Activated T-cell treated with anti-CD3 and anti-CD28 coated beads, Interleukin-2, amount 50 U/mL, for 72 hours (primary cell): ENCODE data around the gene STEAP2. TPM values are rescaled to one million over a fixed set of nuclear protein-coding genes. Genes with fewer than 3 reads are reported as not detected.

ENCODE experiments used
- ATAC-seq, 2 donors: fragments of 150-1000 bp; cut with Tn5 transposase; replicated peaks in 1 of 2; 2 replicates each; pipeline ENCODE4 v1.10.0; 2021; ENCODE audit warnings: moderate library complexity in 2 of 2, mild to moderate bottlenecking in 1 of 2
- DNase-seq, 2 donors: peaks; one replicate each; pipeline ENCODE4 v3.0.0; 2021 to 2022; ENCODE audit warnings: mixed read lengths in 1 of 2
- H3K27ac Mint-ChIP-seq: one replicate; pipeline ENCODE4 v1.8.0; 2022; ENCODE audit warnings: mild to moderate bottlenecking, moderate library complexity, mixed read lengths
- H3K27me3 Mint-ChIP-seq: one replicate; pipeline ENCODE4 v1.8.0; 2022; ENCODE audit warnings: low read depth, mixed read lengths
- H3K36me3 Mint-ChIP-seq, 2 donors: one replicate each; pipeline ENCODE4 v1.8.0; 2022; ENCODE audit warnings: mixed read lengths in 2 of 2, mild to moderate bottlenecking in 1 of 2; ENCODE audit not compliant: insufficient read depth in 2 of 2
- H3K4me1 Mint-ChIP-seq: one replicate; pipeline ENCODE4 v1.8.0; 2022; ENCODE audit warnings: low read depth, mixed read lengths
- H3K4me3 Mint-ChIP-seq, 2 donors: one replicate each; pipeline ENCODE4 v1.8.0; 2022; ENCODE audit warnings: mild to moderate bottlenecking in 2 of 2, mixed read lengths in 2 of 2, moderate library complexity in 2 of 2
- H3K9me3 Mint-ChIP-seq, 2 donors: one replicate each; pipeline ENCODE4 v1.8.0; 2022; ENCODE audit warnings: mixed read lengths in 2 of 2
- total RNA-seq, 2 donors: library from RNA; stranded (reverse); gene quantifications; one replicate each; pipeline ENCODE4 v1.2.3, GENCODE V29; 2022

Gene STEAP2
- total RNA-seq, 2 donors from 2014 or later: not detected

- no peaks in the 10 kb centered on the region for H3K9me3 Mint-ChIP-seq
- no peaks in the 10 kb centered on the region for H3K36me3 Mint-ChIP-seq
- no peak overlapping the region for H3K4me3 Mint-ChIP-seq
- no peak overlapping the region for H3K27ac Mint-ChIP-seq
- no peaks in the 10 kb centered on the region for H3K4me1 Mint-ChIP-seq
- DNase-seq (no peak), ATAC-seq (no peak)
- H3K27me3 Mint-ChIP-seq: peaks cover 25% of the 10 kb centered on the region
These were observed 18.1 kb downstream of the STEAP2 start for GRCh38 chr7:90229682-90230081.

- ATAC-seq: no peak
- no peak overlapping the region for H3K27ac Mint-ChIP-seq
- no peaks in the 10 kb centered on the region for H3K4me1 Mint-ChIP-seq
- H3K27me3 Mint-ChIP-seq: peaks cover 20% of the 10 kb centered on the region
- no peak overlapping the region for H3K4me3 Mint-ChIP-seq
- no peak for DNase-seq
- H3K9me3 Mint-ChIP-seq: no peaks in the 10 kb centered on the region
- H3K36me3 Mint-ChIP-seq: no peaks in the 10 kb centered on the region
These were observed 19.3 kb downstream of the STEAP2 start for GRCh38 chr7:90230834-90231233.

GRCh38 chr7:90231304-90231703, 19.8 kb downstream of the STEAP2 start:
- H3K27ac Mint-ChIP-seq: no peak overlapping the region
- DNase-seq: no peak

GRCh38 chr7:90232430-90232829, 20.9 kb downstream of the STEAP2 start:
- Mint-ChIP-seq H3K27ac (no peak overlapping the region), H3K9me3 (no peaks in the 10 kb centered on the region), H3K27me3 (peaks cover 27% of the 10 kb centered on the region), H3K4me1 (no peaks in the 10 kb centered on the region), H3K36me3 (no peaks in the 10 kb centered on the region), H3K4me3 (no peak overlapping the region)
- ATAC-seq (no peak), DNase-seq (no peak)

More at GRCh38 chr7:90231304-90231703, 19.8 kb downstream of the STEAP2 start:
- no peaks in the 10 kb centered on the region for H3K4me1 Mint-ChIP-seq
- H3K36me3 Mint-ChIP-seq: no peaks in the 10 kb centered on the region
- H3K4me3 Mint-ChIP-seq: no peak overlapping the region
- no peaks in the 10 kb centered on the region for H3K9me3 Mint-ChIP-seq
- no peak for ATAC-seq
- H3K27me3 Mint-ChIP-seq: peaks cover 20% of the 10 kb centered on the region

- Mint-ChIP-seq H3K27ac (no peak overlapping the region), H3K4me3 (no peak overlapping the region), H3K9me3 (no peaks in the 10 kb centered on the region), H3K4me1 (no peaks in the 10 kb centered on the region), H3K27me3 (peaks cover 23% of the 10 kb centered on the region), H3K36me3 (no peaks in the 10 kb centered on the region)
- DNase-seq (no peak), ATAC-seq (no peak)
These were observed 22.0 kb downstream of the STEAP2 start for GRCh38 chr7:90233569-90233968.

GRCh38 chr7:90236721-90237289, 25.3 kb downstream of the STEAP2 start:
- no peaks in the 10 kb centered on the region for H3K4me1 Mint-ChIP-seq
- H3K4me3 Mint-ChIP-seq: no peak overlapping the region
- no peak for ATAC-seq
- no peaks in the 10 kb centered on the region for H3K36me3 Mint-ChIP-seq
- H3K27ac Mint-ChIP-seq: no peak overlapping the region
- no peaks in the 10 kb centered on the region for H3K9me3 Mint-ChIP-seq
- DNase-seq: no peak
- peaks cover 14% of the 10 kb centered on the region for H3K27me3 Mint-ChIP-seq

GRCh38 chr7:90238022-90238421, 26.5 kb downstream of the STEAP2 start:
- no peaks in the 10 kb centered on the region for H3K9me3 Mint-ChIP-seq
- H3K4me3 Mint-ChIP-seq: no peak overlapping the region
- no peaks in the 10 kb centered on the region for H3K36me3 Mint-ChIP-seq
- ATAC-seq (no peak), DNase-seq (no peak)
- no peaks in the 10 kb centered on the region for H3K4me1 Mint-ChIP-seq
- H3K27me3 Mint-ChIP-seq: peaks cover 15% of the 10 kb centered on the region
- no peak overlapping the region for H3K27ac Mint-ChIP-seq

GRCh38 chr7:90238583-90238982, 27.0 kb downstream of the STEAP2 start:
- H3K9me3 Mint-ChIP-seq: no peaks in the 10 kb centered on the region
- no peak for ATAC-seq
- H3K27ac Mint-ChIP-seq: no peak overlapping the region
- peaks cover 17% of the 10 kb centered on the region for H3K27me3 Mint-ChIP-seq
- H3K4me1 Mint-ChIP-seq: no peaks in the 10 kb centered on the region
- no peak for DNase-seq
- H3K36me3 Mint-ChIP-seq: no peaks in the 10 kb centered on the region
- H3K4me3 Mint-ChIP-seq: no peak overlapping the region

GRCh38 chr7:90239050-90239449, 27.5 kb downstream of the STEAP2 start:
- DNase-seq: no peak
- Mint-ChIP-seq H3K4me3 (no peak overlapping the region), H3K27me3 (peaks cover 21% of the 10 kb centered on the region), H3K4me1 (peaks cover 3% of the 10 kb centered on the region), H3K27ac (no peak overlapping the region), H3K9me3 (no peaks in the 10 kb centered on the region), H3K36me3 (no peaks in the 10 kb centered on the region)
- ATAC-seq: no peak

- peaks cover 25% of the 10 kb centered on the region for H3K27me3 Mint-ChIP-seq
- H3K27ac Mint-ChIP-seq: no peak overlapping the region
- no peaks in the 10 kb centered on the region for H3K36me3 Mint-ChIP-seq
- no peak for ATAC-seq
- peaks cover 6% of the 10 kb centered on the region for H3K4me1 Mint-ChIP-seq
- H3K9me3 Mint-ChIP-seq: no peaks in the 10 kb centered on the region
- peak overlapping the region in 1 of 2 donors; percentile 29 for H3K4me3 Mint-ChIP-seq
- DNase-seq: no peak
These were observed 28.2 kb downstream of the STEAP2 start for GRCh38 chr7:90239625-90240228.

GRCh38 chr7:90242369-90243168, 31.0 kb downstream of the STEAP2 start:
- Mint-ChIP-seq H3K4me1 (peaks cover 17% of the 10 kb centered on the region), H3K27ac (no peak overlapping the region), H3K9me3 (no peaks in the 10 kb centered on the region), H3K36me3 (no peaks in the 10 kb centered on the region), H3K27me3 (peaks cover 31% of the 10 kb centered on the region), H3K4me3 (no peak overlapping the region)
- no peak for DNase-seq
- no peak for ATAC-seq

- ATAC-seq (no peak), DNase-seq (no peak)
- Mint-ChIP-seq H3K27ac (no peak overlapping the region), H3K4me1 (peaks cover 17% of the 10 kb centered on the region), H3K36me3 (no peaks in the 10 kb centered on the region), H3K27me3 (peaks cover 31% of the 10 kb centered on the region), H3K9me3 (no peaks in the 10 kb centered on the region), H3K4me3 (peak overlapping the region; percentile 75 to 92)
These were observed 32.0 kb downstream of the STEAP2 start for GRCh38 chr7:90243556-90243955.

- DNase-seq: no peak
- H3K27ac Mint-ChIP-seq: no peak overlapping the region
- H3K4me1 Mint-ChIP-seq: peaks cover 17% of the 10 kb centered on the region
- H3K27me3 Mint-ChIP-seq: peaks cover 31% of the 10 kb centered on the region
- no peak for ATAC-seq
- H3K36me3 Mint-ChIP-seq: no peaks in the 10 kb centered on the region
- H3K9me3 Mint-ChIP-seq: no peaks in the 10 kb centered on the region
- peak overlapping the region; percentile 75 to 92 for H3K4me3 Mint-ChIP-seq
These were observed 33.0 kb downstream of the STEAP2 start for GRCh38 chr7:90244565-90244908.
